WTC11 (cell line): ENCODE measurements around the gene OPRL1. TPM values are rescaled to one million over a fixed set of nuclear protein-coding genes. Genes with fewer than 3 reads are reported as not detected.

Experiments
- ATAC-seq: fragments of 200-7000 bp; cut with Tn5 transposase; 2 replicates; pipeline ENCODE4 v1.10.0; 2021; ENCODE audit warnings: mild to moderate bottlenecking, moderate library complexity
- CTCF ChIA-PET: fragments of 300-600 bp; sonication (Branson Sonifier 250); formaldehyde crosslinking; loops from one replicate; lab custom pipeline; 2021; ENCODE audit warnings: antibody characterized with exemption; lab: Charles Lee
- POLR2A ChIA-PET: fragments of 350-600 bp; sonication (Branson Sonifier 250); formaldehyde crosslinking; loops from one replicate; lab custom pipeline; 2021; ENCODE audit warnings: antibody characterized with exemption; lab: Charles Lee
- DNase-seq: peaks from one replicate; pipeline ENCODE4 v3.0.0; 2021; ENCODE audit warnings: low spot score
- H3K27ac Mint-ChIP-seq: 2 replicates; pipeline ENCODE4 v1.8.0; 2021; ENCODE audit warnings: mixed read lengths
- H3K27me3 Mint-ChIP-seq: 2 replicates; pipeline ENCODE4 v1.8.0; 2021; ENCODE audit warnings: low read depth, mild to moderate bottlenecking, moderate library complexity, mixed read lengths
- H3K36me3 Mint-ChIP-seq: 2 replicates; pipeline ENCODE4 v1.8.0; 2021; ENCODE audit warnings: mixed read lengths
- H3K4me1 Mint-ChIP-seq: 2 replicates; pipeline ENCODE4 v1.8.0; 2022; ENCODE audit warnings: mixed read lengths
- H3K4me3 Mint-ChIP-seq: 2 replicates; pipeline ENCODE4 v1.8.0; 2021; ENCODE audit warnings: mild to moderate bottlenecking, moderate library complexity, mixed read lengths
- H3K9me3 Mint-ChIP-seq: 2 replicates; pipeline ENCODE4 v1.8.0; 2021; ENCODE audit warnings: mixed read lengths
- CREB1 ChIP-seq: sonication (generic); formaldehyde crosslinking; IDR thresholded peaks from 2 replicates; pipeline ENCODE4 v1.8.0; 2023; ENCODE audit warnings: mild to moderate bottlenecking, missing genetic modification reagents
- ESRRA ChIP-seq: sonication (generic); formaldehyde crosslinking; IDR thresholded peaks from 2 replicates; pipeline ENCODE4 v1.8.1; 2022; ENCODE audit warnings: mild to moderate bottlenecking, missing genetic modification reagents, borderline replicate concordance
- FOXJ3 ChIP-seq: sonication (generic); formaldehyde crosslinking; IDR thresholded peaks from 2 replicates; pipeline ENCODE4 v1.9.0; 2021; ENCODE audit warnings: missing genetic modification reagents, mild to moderate bottlenecking, borderline replicate concordance
- NFATC4 ChIP-seq: fragments of 250-450 bp; sonication (Bioruptor Pico); IDR thresholded peaks from 2 replicates; pipeline ENCODE4 v1.9.0; 2021; ENCODE audit warnings: mild to moderate bottlenecking
- OVOL2 ChIP-seq: fragments of 250-450 bp; sonication (Bioruptor Pico); IDR thresholded peaks from 2 replicates; pipeline ENCODE4 v1.9.0; 2021; ENCODE audit warnings: mild to moderate bottlenecking, borderline replicate concordance
- SMAD3 ChIP-seq: sonication (generic); formaldehyde crosslinking; IDR thresholded peaks from 2 replicates; pipeline ENCODE4 v1.8.0; 2022; ENCODE audit warnings: missing genetic modification reagents, mild to moderate bottlenecking, borderline replicate concordance
- SMAD4 ChIP-seq: sonication (generic); formaldehyde crosslinking; IDR thresholded peaks from 2 replicates; pipeline ENCODE4 v1.8.0; 2022; ENCODE audit warnings: mild to moderate bottlenecking, missing genetic modification reagents
- ZNF671 ChIP-seq: fragments of 250-450 bp; sonication (Bioruptor Pico); IDR thresholded peaks from 2 replicates; pipeline ENCODE4 v1.8.0; 2021; ENCODE audit warnings: mild to moderate bottlenecking
- total RNA-seq: library from RNA; stranded (reverse); gene quantifications from 3 replicates; pipeline ENCODE4 v1.2.3, GENCODE V29; 2021
- TF ChIP-seq, protein P1 (sequence below): sonication (generic); formaldehyde crosslinking; IDR thresholded peaks from 2 replicates; pipeline ENCODE4 v1.8.1; 2022; ENCODE audit warnings: mild to moderate bottlenecking, moderate library complexity, missing genetic modification reagents
- TF ChIP-seq, protein P2 (sequence below): sonication (generic); formaldehyde crosslinking; IDR thresholded peaks from 2 replicates; pipeline ENCODE4 v1.8.0; 2022; ENCODE audit warnings: mild to moderate bottlenecking, missing genetic modification reagents
- TF ChIP-seq, protein P3 (sequence below): sonication (generic); formaldehyde crosslinking; IDR thresholded peaks from 2 replicates; pipeline ENCODE4 v1.8.1; 2023; ENCODE audit warnings: mild to moderate bottlenecking, missing genetic modification reagents, moderate library complexity
- TF ChIP-seq, protein P4 (sequence below): sonication (generic); formaldehyde crosslinking; IDR thresholded peaks from 2 replicates; pipeline ENCODE4 v1.8.1; 2023; ENCODE audit warnings: mild to moderate bottlenecking, missing genetic modification reagents, borderline replicate concordance
- TF ChIP-seq, protein P5 (sequence below): sonication (generic); formaldehyde crosslinking; IDR thresholded peaks from 2 replicates; pipeline ENCODE4 v1.8.0; 2023; ENCODE audit warnings: missing genetic modification reagents, mild to moderate bottlenecking, borderline replicate concordance
- TF ChIP-seq, protein P6 (sequence below): sonication (generic); formaldehyde crosslinking; IDR thresholded peaks from 2 replicates; pipeline ENCODE4 v1.8.1; 2022; ENCODE audit warnings: low read depth, mild to moderate bottlenecking, moderate library complexity, missing genetic modification reagents, borderline replicate concordance

Gene OPRL1
- total RNA-seq, 1 experiment from 2014 or later = 2.0 TPM

DNA sequence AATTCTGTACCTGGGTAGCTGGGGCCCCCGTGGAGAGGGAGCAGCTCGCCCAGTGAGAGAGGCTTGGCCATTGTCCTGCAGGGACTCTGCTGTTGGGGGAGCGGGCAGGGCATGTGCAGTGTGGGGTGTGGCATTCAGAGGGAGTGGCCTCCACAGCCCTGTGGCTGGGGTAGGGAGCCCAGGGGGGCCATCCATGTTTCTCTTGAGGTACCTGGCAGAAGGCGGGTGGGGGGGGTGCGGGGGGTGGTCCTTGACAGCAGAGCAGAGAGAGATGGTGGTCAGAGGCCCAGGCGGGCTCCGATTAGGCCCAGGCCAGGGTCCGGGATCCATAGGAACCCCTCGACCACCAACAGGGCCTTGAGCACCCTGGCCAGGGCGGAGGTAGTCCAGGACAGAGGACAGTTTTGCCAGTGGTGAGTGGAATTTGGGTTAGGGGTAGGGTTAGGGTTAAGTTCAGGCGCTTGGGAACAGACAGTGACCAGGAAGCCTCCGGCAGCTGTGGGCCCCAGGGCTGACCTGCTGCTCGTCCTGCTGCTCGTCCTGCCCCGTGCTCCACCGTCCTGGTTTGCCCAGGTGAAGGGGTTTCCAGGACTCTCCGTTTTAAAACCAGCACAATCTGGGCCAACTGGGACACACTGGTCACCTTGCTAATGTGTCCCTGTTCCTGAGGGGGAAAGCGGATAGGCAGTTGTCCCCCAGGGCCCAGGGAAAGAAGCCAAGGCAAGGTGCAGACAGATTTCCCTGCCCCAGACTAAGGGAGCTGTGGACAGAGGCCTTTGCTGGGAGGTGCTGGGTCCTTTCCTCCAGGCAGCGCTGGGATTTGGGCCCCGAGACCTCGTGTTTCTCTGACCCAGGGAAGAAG lies 59.5 kb downstream of the OPRL1 start (continued):
- TF ChIP-seq, protein P1, sequence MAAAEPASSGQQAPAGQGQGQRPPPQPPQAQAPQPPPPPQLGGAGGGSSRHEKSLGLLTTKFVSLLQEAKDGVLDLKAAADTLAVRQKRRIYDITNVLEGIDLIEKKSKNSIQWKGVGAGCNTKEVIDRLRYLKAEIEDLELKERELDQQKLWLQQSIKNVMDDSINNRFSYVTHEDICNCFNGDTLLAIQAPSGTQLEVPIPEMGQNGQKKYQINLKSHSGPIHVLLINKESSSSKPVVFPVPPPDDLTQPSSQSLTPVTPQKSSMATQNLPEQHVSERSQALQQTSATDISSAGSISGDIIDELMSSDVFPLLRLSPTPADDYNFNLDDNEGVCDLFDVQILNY (CRISPR knock-in tag) = no peak
- TF ChIP-seq NFATC4 (CRISPR knock-in tag) = no peak

DNA sequence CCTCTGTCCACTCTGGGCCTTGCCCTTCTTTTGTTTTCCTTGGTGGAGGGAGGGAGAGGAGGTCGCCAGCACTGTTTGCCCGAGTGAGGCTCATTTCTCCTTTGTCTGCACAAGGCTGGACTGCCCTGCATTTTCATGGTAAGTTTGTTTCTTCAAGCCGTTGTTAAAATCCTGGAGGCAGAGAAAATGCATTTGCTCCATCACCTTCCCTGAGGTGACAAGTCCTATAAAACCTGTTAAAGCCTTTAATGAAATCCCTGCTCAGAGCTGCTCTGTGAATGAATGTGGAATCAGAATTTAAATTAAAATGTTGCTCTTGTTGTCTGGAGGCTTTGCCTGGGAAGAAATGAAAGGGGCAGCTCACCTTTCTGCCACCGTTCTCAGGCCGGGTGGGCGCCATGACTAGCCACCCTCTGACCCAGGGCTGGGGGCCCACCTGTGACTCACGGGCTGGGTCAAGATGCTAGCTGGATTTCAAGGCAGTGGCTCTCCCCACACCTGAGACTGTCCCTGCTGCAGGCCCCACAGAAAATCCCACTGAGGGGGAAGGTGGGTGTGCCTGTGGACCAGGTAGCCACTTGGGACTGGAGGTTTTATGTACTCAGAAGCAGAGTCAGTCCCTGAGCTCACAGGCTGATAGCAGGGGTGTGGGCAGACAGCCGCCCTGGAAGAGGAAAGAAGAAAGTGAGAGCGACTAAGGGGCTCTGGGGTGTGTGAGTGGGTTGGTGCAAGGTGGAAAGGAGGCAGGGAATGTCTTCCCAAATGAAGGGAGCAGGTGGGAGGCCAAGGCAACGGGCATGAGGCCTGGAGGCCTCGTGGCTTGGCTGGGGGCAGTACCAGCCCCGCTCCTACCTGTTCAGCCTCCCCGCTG lies 60.4 kb downstream of the OPRL1 start:
- H3K27me3 Mint-ChIP-seq = no peaks in the 10 kb centered on the region; the same call in 1 of the 2 replicates
- DNase-seq = no peak
- 0 out of 2 replicates have a peak, but pooled peaks cover 5% of the 10 kb centered on the region for H3K4me1 Mint-ChIP-seq
- H3K9me3 Mint-ChIP-seq = peaks cover 18% of the 10 kb centered on the region
- H3K36me3 Mint-ChIP-seq = peaks cover 17% of the 10 kb centered on the region
- ChIA-PET CTCF (interaction anchor here (0.9 to 1.1 kb wide), 2 partner anchors 20 to 160 kb away, joined by 3 read pairs; no protein-coding TSS in a partner anchor), POLR2A (no interaction called here)
- ATAC-seq = no peak
- peak overlapping the region; percentile 36; the same call in 1 of the 2 replicates for H3K27ac Mint-ChIP-seq
- no peak overlapping the region for H3K4me3 Mint-ChIP-seq
- TF ChIP-seq ZNF671 (CRISPR knock-in tag) (no peak), ESRRA (CRISPR knock-in tag) (no peak), SMAD4 (CRISPR knock-in tag) (no peak), FOXJ3 (CRISPR knock-in tag) (no peak), CREB1 (CRISPR knock-in tag) (no peak), SMAD3 (CRISPR knock-in tag) (no peak), NFATC4 (CRISPR knock-in tag) (no peak), OVOL2 (CRISPR knock-in tag) (no peak)
- TF ChIP-seq, protein P2, sequence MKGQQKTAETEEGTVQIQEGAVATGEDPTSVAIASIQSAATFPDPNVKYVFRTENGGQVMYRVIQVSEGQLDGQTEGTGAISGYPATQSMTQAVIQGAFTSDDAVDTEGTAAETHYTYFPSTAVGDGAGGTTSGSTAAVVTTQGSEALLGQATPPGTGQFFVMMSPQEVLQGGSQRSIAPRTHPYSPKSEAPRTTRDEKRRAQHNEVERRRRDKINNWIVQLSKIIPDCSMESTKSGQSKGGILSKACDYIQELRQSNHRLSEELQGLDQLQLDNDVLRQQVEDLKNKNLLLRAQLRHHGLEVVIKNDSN (CRISPR knock-in tag) = no peak
- TF ChIP-seq, protein P3, sequence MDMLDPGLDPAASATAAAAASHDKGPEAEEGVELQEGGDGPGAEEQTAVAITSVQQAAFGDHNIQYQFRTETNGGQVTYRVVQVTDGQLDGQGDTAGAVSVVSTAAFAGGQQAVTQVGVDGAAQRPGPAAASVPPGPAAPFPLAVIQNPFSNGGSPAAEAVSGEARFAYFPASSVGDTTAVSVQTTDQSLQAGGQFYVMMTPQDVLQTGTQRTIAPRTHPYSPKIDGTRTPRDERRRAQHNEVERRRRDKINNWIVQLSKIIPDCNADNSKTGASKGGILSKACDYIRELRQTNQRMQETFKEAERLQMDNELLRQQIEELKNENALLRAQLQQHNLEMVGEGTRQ = no peak
- TF ChIP-seq, protein P4, sequence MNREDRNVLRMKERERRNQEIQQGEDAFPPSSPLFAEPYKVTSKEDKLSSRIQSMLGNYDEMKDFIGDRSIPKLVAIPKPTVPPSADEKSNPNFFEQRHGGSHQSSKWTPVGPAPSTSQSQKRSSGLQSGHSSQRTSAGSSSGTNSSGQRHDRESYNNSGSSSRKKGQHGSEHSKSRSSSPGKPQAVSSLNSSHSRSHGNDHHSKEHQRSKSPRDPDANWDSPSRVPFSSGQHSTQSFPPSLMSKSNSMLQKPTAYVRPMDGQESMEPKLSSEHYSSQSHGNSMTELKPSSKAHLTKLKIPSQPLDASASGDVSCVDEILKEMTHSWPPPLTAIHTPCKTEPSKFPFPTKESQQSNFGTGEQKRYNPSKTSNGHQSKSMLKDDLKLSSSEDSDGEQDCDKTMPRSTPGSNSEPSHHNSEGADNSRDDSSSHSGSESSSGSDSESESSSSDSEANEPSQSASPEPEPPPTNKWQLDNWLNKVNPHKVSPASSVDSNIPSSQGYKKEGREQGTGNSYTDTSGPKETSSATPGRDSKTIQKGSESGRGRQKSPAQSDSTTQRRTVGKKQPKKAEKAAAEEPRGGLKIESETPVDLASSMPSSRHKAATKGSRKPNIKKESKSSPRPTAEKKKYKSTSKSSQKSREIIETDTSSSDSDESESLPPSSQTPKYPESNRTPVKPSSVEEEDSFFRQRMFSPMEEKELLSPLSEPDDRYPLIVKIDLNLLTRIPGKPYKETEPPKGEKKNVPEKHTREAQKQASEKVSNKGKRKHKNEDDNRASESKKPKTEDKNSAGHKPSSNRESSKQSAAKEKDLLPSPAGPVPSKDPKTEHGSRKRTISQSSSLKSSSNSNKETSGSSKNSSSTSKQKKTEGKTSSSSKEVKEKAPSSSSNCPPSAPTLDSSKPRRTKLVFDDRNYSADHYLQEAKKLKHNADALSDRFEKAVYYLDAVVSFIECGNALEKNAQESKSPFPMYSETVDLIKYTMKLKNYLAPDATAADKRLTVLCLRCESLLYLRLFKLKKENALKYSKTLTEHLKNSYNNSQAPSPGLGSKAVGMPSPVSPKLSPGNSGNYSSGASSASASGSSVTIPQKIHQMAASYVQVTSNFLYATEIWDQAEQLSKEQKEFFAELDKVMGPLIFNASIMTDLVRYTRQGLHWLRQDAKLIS (CRISPR knock-in tag) = no peak
- TF ChIP-seq, protein P5, sequence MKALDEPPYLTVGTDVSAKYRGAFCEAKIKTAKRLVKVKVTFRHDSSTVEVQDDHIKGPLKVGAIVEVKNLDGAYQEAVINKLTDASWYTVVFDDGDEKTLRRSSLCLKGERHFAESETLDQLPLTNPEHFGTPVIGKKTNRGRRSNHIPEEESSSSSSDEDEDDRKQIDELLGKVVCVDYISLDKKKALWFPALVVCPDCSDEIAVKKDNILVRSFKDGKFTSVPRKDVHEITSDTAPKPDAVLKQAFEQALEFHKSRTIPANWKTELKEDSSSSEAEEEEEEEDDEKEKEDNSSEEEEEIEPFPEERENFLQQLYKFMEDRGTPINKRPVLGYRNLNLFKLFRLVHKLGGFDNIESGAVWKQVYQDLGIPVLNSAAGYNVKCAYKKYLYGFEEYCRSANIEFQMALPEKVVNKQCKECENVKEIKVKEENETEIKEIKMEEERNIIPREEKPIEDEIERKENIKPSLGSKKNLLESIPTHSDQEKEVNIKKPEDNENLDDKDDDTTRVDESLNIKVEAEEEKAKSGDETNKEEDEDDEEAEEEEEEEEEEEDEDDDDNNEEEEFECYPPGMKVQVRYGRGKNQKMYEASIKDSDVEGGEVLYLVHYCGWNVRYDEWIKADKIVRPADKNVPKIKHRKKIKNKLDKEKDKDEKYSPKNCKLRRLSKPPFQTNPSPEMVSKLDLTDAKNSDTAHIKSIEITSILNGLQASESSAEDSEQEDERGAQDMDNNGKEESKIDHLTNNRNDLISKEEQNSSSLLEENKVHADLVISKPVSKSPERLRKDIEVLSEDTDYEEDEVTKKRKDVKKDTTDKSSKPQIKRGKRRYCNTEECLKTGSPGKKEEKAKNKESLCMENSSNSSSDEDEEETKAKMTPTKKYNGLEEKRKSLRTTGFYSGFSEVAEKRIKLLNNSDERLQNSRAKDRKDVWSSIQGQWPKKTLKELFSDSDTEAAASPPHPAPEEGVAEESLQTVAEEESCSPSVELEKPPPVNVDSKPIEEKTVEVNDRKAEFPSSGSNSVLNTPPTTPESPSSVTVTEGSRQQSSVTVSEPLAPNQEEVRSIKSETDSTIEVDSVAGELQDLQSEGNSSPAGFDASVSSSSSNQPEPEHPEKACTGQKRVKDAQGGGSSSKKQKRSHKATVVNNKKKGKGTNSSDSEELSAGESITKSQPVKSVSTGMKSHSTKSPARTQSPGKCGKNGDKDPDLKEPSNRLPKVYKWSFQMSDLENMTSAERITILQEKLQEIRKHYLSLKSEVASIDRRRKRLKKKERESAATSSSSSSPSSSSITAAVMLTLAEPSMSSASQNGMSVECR (CRISPR knock-in tag) = no peak
- TF ChIP-seq, protein P6, sequence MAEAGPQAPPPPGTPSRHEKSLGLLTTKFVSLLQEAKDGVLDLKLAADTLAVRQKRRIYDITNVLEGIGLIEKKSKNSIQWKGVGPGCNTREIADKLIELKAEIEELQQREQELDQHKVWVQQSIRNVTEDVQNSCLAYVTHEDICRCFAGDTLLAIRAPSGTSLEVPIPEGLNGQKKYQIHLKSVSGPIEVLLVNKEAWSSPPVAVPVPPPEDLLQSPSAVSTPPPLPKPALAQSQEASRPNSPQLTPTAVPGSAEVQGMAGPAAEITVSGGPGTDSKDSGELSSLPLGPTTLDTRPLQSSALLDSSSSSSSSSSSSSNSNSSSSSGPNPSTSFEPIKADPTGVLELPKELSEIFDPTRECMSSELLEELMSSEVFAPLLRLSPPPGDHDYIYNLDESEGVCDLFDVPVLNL = no peak
- TF ChIP-seq, all 79 proteins: peak for 0
